ENCODE data around the gene UMPS. TPM values are rescaled to one million over a fixed set of nuclear protein-coding genes. Genes with fewer than 3 reads are reported as not detected.
A peak's percentile ranks its signal among the peaks of the same experiment; 100 is the strongest.

UMPS gene
- total and polyA plus RNA-seq, 2 experiments from 2014 or later, result 44.1 to 48.8 TPM

- H3K27me3 ChIP-seq (ENCODE audit: insufficient read depth), result no peaks in the 10 kb centered on the region
- H3K9me2 ChIP-seq (ENCODE audit: insufficient read depth), result no peaks in the 10 kb centered on the region
- H3K4me1 ChIP-seq (ENCODE audit: insufficient read depth), result peaks cover 41% of the 10 kb centered on the region
- H3K27me3 Mint-ChIP-seq (ENCODE audit: insufficient read depth, low read depth, poor library complexity), result peaks cover 11% of the 10 kb centered on the region
- H3K36me3 ChIP-seq (ENCODE audit: insufficient read depth), result peaks cover 2% of the 10 kb centered on the region; the same call in 1 of the 2 replicates
- H3F3A ChIP-seq (replicated peaks; ENCODE audit: low read depth), result 0 out of 2 replicates have a peak, but pooled peaks cover 8% of the 10 kb centered on the region
- no peak overlapping the region for H3K4me3 ChIP-seq
- no peak overlapping the region for H3K4me2 ChIP-seq
- no peaks in the 10 kb centered on the region for H3K9me3 Mint-ChIP-seq
- no peak overlapping the region for H3K27ac Mint-ChIP-seq
- peaks cover 42% of the 10 kb centered on the region for H3K36me3 Mint-ChIP-seq (ENCODE audit: low read depth)
- H3K4me1 Mint-ChIP-seq, result peaks cover 68% of the 10 kb centered on the region
- TF ChIP-seq EZH2 (IDR thresholded peaks at IDR 0.05; ENCODE audit: low read depth, unreplicated experiment) (no peak), ZNF331 (CRISPR knock-in tag; IDR thresholded peaks at IDR 0.05; ENCODE audit: low read depth) (no peak), ZNF462 (CRISPR knock-in tag; IDR thresholded peaks at IDR 0.05) (no peak), NANOG (IDR thresholded peaks at IDR 0.05; ENCODE audit: borderline replicate concordance) (no peak), CREB1 (CRISPR knock-in tag; IDR thresholded peaks at IDR 0.05; ENCODE audit: low read depth) (no peak)
- DNase-seq (ENCODE audit: low spot score) (no peak), ATAC-seq (no peak)
- no peak overlapping the region for H3K4me3 Mint-ChIP-seq
- no peak overlapping the region for H2AFZ ChIP-seq
- H3K27ac ChIP-seq (ENCODE audit: low read depth), result peak overlapping the region; percentile 95
- peaks cover 3% of the 10 kb centered on the region for H4K20me1 ChIP-seq (replicated peaks; ENCODE audit: insufficient read depth)
- H3K79me2 ChIP-seq (replicated peaks; ENCODE audit: insufficient read depth), result peaks cover 15% of the 10 kb centered on the region
These were observed 46.6 kb downstream of the UMPS start for GRCh38 chr3:124776856-124777255.

Measured in GM23338 (cell line).